Right cardiac atrium (tissue), 5 donors: ENCODE measurements around the gene MTAP. TPM values are rescaled to one million over a fixed set of nuclear protein-coding genes. Genes with fewer than 3 reads are reported as not detected.

Experiments used
- ATAC-seq, 2 donors: fragments of 200-7000 bp; cut with Tn5 transposase; one replicate each; pipeline versions ENCODE4 v1.8.0 to v1.9.1; 2020; ENCODE audit warnings: moderate library complexity in 2 of 2, mild to moderate bottlenecking in 1 of 2
- DNase-seq, 3 donors: peaks; one replicate each; pipeline ENCODE4 v3.0.0-alpha.2; 2020
- H3K27ac ChIP-seq: one replicate; pipeline ENCODE4 v1.5.1; 2013; ENCODE audit warnings: mild to moderate bottlenecking, low read length, control low read depth, moderate library complexity
- H3K27me3 ChIP-seq: one replicate; pipeline ENCODE4 v1.6.1; 2013; ENCODE audit not compliant: control insufficient read depth, insufficient read depth
- H3K4me1 ChIP-seq: one replicate; pipeline ENCODE4 v1.6.1; 2013; ENCODE audit warnings: low read length; ENCODE audit not compliant: control insufficient read depth, insufficient read depth
- H3K4me3 ChIP-seq: one replicate; pipeline ENCODE4 v1.5.1; 2013; ENCODE audit warnings: low read length, control low read depth
- H3K9me3 ChIP-seq: one replicate; pipeline ENCODE4 v1.6.1; 2013; ENCODE audit warnings: low read length; ENCODE audit not compliant: control insufficient read depth
- WGBS: extraction: QIAGEN DNeasy Blood & Tissue Kit; methylation state at CpG from one replicate; pipeline ENCODE4 v1.1.7; 2013; 5-methylcytosine and 5-hydroxymethylcytosine counted together
- intact Hi-C, 4 donors: fragments of 100-400 bp; cut with DNase I; formaldehyde crosslinking; loops; one replicate each; pipeline versions ENCODE4 v1.11.0 to v1.14.0; 2022 to 2023
- polyA plus RNA-seq: library from polyadenylated mRNA; stranded (reverse); fragments of 200-250 nt; gene quantifications from one replicate; pipeline ENCODE4 v1.2.3, GENCODE V29; 2013
- total RNA-seq, 4 donors: library from RNA; stranded (reverse); fragmentation: NEBNext Ultra II Directional; extraction: Animal tissue kit (Norgen Biotek cat#: 25700); gene quantifications; one replicate each; pipeline ENCODE4 v1.2.1, GENCODE V29; 2021
- donor health status: healthy with polysubstance abuse.
- donor health status: DM: no; HTN: yes; CAD: no.
- donor health status: DM: no; HTN: no; CAD: no.
- donor health status: DM: no; HTN: yes; CAD: no; lungs with severe emphysema.
- donor health status: DM: yes; HTN: yes; CAD: no.

The MTAP gene
- total and polyA plus RNA-seq, 5 donors = 7.4 to 22.3 (median 22.2) TPM

DNA sequence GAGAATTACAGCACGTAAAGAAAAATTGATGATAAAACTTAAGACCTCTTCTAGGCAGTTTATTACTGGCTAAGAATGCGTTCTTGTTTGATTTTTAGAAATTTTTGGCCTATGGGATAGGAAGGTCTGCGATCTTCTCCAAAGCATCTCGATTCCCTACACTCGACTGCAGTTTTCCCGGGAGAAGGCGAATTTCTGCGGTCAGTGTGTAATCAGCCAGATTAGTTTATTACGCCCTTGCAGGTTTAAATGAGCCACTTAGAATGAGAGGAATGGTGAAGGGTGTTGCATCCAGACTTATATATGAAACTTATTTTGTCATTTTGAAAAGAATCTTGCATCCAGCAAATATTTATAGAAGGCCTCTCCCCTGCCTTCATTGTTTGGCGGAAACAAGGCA, 1.2 kb downstream of the MTAP start:
- H3K4me1 ChIP-seq = no peaks in the 10 kb centered on the region
- H3K4me3 ChIP-seq = peak overlapping the region; percentile 81
- 47% methylated on average over 10 of the region's 10 CpGs for WGBS
- ATAC-seq = no peak
- no peaks in the 10 kb centered on the region for H3K9me3 ChIP-seq
- no peaks in the 10 kb centered on the region for H3K27me3 ChIP-seq
- no peak for DNase-seq
- peak overlapping the region; percentile 72 for H3K27ac ChIP-seq
- intact Hi-C loops = loop anchor here in 3 of 4 donors (10.0 kb wide), 2 partner anchors 201 to 469 kb away; partner anchors contain the start of genes CDKN2B (in 2 of the 3) and KLHL9 (in 1 of the 3)

DNA sequence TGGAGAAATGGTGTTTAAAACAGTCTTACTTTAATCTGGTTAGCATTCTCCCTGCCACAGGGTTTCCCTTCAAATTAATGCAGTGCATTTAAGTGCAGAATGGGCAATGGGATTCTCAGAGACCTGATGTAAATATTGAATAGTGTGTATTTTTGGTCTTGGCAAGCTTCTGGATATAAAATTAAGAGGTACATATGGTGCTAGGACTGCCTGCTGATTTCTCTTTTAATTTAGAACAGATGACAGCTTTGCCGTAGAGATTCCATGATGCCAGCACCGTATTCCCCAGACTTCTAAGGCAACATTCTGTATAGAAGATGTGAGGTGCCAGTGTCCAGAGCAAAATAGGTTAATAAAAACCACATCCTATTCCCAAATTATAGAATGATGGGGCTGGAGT, 1.9 kb downstream of the MTAP start:
- no peaks in the 10 kb centered on the region for H3K4me1 ChIP-seq
- DNase-seq (no peak), ATAC-seq (no peak)
- intact Hi-C loops = loop anchor here in 3 of 4 donors (10.0 kb wide), 2 partner anchors 200 to 470 kb away; partner anchors contain the start of genes CDKN2B (in 2 of the 3) and KLHL9 (in 1 of the 3)
- H3K9me3 ChIP-seq = no peaks in the 10 kb centered on the region
- H3K4me3 ChIP-seq = no peak overlapping the region
- 91% methylated on average over 2 of the region's 2 CpGs for WGBS
- H3K27ac ChIP-seq = no peak overlapping the region
- no peaks in the 10 kb centered on the region for H3K27me3 ChIP-seq

DNA sequence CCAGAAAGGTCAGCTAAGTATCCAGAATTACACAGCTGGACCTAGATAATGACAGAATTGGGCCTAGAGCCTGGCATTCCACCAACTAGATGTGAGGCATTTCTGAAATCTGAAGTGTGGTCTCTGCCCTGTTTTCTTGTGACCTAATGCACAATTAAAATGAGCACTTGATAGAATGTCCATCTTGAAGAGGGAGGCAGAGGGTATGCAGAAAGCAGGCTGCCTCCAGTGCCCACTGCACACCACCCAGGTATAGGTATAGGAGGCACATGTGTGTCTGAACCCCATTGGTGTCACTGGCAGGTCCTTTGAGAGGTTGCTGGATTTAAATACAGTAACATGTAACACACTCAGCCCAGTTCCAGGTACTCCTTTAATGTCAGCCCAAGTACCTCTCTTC, 2.4 kb downstream of the MTAP start:
- H3K4me1 ChIP-seq = peaks cover 2% of the 10 kb centered on the region

DNA sequence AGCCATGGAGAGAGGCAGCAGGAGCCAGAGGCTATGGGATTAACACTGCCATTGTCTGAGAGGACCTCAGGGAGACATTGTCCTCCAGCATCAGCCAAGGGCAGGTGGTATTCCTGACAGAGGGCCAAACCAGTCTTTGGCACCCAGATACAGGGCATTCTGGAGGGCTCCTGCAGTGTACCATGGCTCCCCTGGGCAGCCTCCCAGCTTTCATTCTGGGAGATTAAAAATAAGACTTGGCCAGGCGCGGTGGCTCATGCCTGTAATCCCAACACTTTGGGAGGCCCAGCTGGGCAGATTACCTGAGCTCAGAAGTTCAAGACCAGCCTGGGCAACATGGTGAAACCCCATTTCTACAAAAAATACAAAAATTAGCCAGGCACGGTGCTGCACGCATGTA, 4.2 kb downstream of the MTAP start:
- DNase-seq = peak in 1 of 3 donors; percentile 58
- no peak for ATAC-seq

More for the DNA sequence above, 2.4 kb downstream of the MTAP start:
- ATAC-seq (no peak), DNase-seq (no peak)
- H3K9me3 ChIP-seq = no peaks in the 10 kb centered on the region
- H3K4me3 ChIP-seq = no peak overlapping the region
- no peak overlapping the region for H3K27ac ChIP-seq
- H3K27me3 ChIP-seq = no peaks in the 10 kb centered on the region
- intact Hi-C loops = loop anchor here in 3 of 4 donors (10.0 kb wide), 2 partner anchors 200 to 470 kb away; partner anchors contain the start of genes CDKN2B (in 2 of the 3) and KLHL9 (in 1 of the 3)

DNA sequence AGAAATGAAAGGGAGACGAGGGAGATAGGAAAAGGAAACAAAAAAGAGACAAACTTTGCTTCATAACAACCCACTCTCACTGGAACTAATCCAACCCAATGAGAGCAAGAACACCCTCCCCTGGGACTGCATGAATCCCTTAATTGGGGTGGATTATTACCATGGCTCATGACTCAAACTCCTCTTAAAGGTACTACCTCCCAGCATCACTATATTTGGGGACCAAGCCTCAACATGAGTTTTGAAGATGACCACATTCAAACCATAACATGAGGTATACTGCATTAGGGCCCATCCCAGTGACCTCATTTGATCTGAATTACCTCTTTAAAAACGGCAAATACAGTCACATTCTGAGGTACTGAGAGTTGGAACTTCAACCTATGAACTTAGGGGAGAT, 8.0 kb downstream of the MTAP start:
- no peaks in the 10 kb centered on the region for H3K27me3 ChIP-seq
- H3K4me3 ChIP-seq = no peak overlapping the region
- WGBS = 46% methylated on average over 2 of the region's 2 CpGs
- DNase-seq (no peak), ATAC-seq (no peak)
- intact Hi-C loops = loop anchor here (5.0 to 10.0 kb wide), 5 partner anchors 194 to 427 kb away; partner anchors contain the start of gene CDKN2B (in 2 of the 4)
- H3K9me3 ChIP-seq = no peaks in the 10 kb centered on the region
- peak overlapping the region; percentile 86 for H3K27ac ChIP-seq
- peaks cover 7% of the 10 kb centered on the region for H3K4me1 ChIP-seq

More for the DNA sequence above, 4.2 kb downstream of the MTAP start:
- peaks cover 4% of the 10 kb centered on the region for H3K4me1 ChIP-seq
- no peak overlapping the region for H3K27ac ChIP-seq
- 81% methylated on average over 4 of the region's 4 CpGs for WGBS
- intact Hi-C loops = loop anchor here in 3 of 4 donors (10.0 kb wide), 2 partner anchors 198 to 472 kb away; partner anchors contain the start of genes CDKN2B (in 2 of the 3) and KLHL9 (in 1 of the 3)
- H3K9me3 ChIP-seq = no peaks in the 10 kb centered on the region
- no peak overlapping the region for H3K4me3 ChIP-seq
- no peaks in the 10 kb centered on the region for H3K27me3 ChIP-seq

DNA sequence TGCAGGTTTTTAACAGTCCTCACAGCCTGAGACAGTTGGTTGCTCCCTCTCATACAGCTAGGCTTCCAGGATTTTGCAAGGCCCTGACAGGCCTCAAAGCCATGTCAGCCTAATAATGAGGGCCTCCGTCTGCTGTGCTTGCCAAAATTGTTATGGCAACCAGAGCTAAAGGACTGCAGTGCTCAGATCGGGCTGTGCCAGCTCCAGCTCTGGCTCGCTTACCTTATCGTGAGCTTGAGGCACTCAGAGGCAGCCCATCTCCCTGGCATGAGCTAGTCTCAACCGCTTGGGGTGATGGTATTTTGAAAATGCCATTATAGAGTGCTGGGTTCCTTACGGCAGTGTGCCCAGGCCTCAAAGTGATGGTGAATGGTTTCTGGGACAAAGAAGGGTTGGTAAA, 8.4 kb downstream of the MTAP start:
- peak overlapping the region; percentile 86 for H3K27ac ChIP-seq
- H3K4me3 ChIP-seq = no peak overlapping the region
- H3K27me3 ChIP-seq = no peaks in the 10 kb centered on the region
- DNase-seq (peak in 2 of 3 donors; percentile 62 to 68), ATAC-seq (peak; percentile 63 to 68)
- no peaks in the 10 kb centered on the region for H3K9me3 ChIP-seq
- intact Hi-C loops = loop anchor here (5.0 to 10.0 kb wide), 5 partner anchors 194 to 426 kb away; partner anchors contain the start of gene CDKN2B (in 2 of the 4)
- peaks cover 7% of the 10 kb centered on the region for H3K4me1 ChIP-seq
- WGBS = 59% methylated on average over 6 of the region's 6 CpGs

DNA sequence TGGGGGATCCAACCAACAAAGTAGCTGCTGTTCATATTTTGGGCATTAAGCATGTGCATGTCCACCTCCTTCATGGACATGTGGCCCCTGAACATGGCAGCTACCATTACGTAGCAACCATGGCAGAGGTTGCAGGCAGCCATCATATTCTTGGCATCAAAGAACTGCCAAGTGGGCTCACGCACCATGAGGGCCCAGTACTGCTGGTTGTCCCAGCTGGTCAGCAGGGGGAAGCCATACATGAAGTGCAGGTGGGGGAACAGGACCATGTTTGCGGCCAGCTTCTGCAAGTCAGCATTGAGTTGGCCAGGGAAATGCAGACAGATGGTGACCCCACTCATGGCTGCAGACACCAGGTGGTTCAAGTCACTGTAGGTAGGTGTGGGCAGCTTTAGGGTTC, 9.5 kb downstream of the MTAP start:
- H3K27me3 ChIP-seq = no peaks in the 10 kb centered on the region
- H3K4me3 ChIP-seq = no peak overlapping the region
- no peak overlapping the region for H3K27ac ChIP-seq
- no peaks in the 10 kb centered on the region for H3K9me3 ChIP-seq
- ATAC-seq = no peak
- peaks cover 7% of the 10 kb centered on the region for H3K4me1 ChIP-seq
- intact Hi-C loops = loop anchor here (5.0 to 10.0 kb wide), 5 partner anchors 193 to 425 kb away; partner anchors contain the start of gene CDKN2B (in 2 of the 4)
- 91% methylated on average over 3 of the region's 3 CpGs for WGBS
- peak in 1 of 3 donors; percentile 37 for DNase-seq

DNA sequence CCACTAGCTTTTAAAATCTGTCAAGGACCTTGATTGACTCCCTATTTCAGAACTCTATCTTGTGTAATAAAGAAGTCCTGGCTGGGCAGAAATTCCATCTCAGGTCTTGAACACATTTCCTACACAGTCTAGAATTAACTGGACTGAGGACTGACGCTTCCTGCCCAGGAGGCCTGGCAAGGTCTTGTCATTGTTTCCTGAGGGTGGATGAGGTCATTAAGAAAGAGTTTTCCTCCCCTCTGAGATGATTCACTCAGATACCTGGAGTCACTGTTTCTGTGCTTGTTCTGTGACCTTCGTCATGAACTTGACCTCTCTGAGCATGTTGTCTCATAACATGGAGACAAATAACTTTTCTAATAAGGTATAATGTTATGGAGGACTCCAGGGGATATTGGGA, 10.0 kb downstream of the MTAP start:
- intact Hi-C loops = loop anchor here (5.0 to 10.0 kb wide), 5 partner anchors 192 to 425 kb away; partner anchors contain the start of gene CDKN2B (in 2 of the 4)
- H3K4me1 ChIP-seq = peaks cover 7% of the 10 kb centered on the region
- H3K27ac ChIP-seq = no peak overlapping the region
- WGBS = 58% methylated on average over 2 of the region's 2 CpGs
- DNase-seq = no peak
- no peak overlapping the region for H3K4me3 ChIP-seq
- no peaks in the 10 kb centered on the region for H3K9me3 ChIP-seq
- peak in 1 of 2 donors; percentile 67 for ATAC-seq
- H3K27me3 ChIP-seq = no peaks in the 10 kb centered on the region

DNA sequence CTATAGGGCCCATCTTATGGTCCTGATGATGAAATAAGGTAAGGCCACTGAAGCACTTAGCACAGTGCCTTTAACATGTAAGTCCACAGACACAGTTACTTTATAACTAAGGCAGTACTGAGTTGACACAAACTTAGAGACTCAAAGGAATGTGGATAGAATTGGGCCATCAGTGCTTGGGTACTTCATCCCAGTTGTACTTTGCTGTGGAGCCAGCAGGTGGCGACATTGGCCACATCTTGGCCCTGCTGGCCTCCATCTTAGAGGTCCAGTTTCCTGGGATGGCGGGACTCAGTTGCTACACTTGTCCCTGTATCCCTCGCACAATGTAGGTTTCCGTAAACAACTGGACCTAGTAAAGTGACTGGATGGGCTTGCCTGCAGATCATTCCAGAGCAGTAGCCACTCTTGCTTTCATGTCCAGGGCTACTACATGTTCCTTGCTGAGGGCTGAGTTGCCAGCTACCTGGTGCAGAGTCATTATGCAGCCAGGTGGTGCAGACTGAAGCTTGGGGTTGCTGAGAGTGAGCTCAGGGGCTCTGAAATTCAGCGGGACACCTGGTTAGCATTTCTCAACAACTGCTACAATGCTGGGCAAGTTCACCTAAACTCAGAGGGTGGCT, 10.6 kb downstream of the MTAP start:
- ATAC-seq (peak; percentile 77 to 85), DNase-seq (peak; percentile 57 to 83 (median 81))
- Histone ChIP-seq H3K9me3 (no peaks in the 10 kb centered on the region), H3K27me3 (no peaks in the 10 kb centered on the region), H3K27ac (no peak overlapping the region), H3K4me1 (peaks cover 7% of the 10 kb centered on the region), H3K4me3 (no peak overlapping the region)
- intact Hi-C loops = loop anchor here (5.0 to 10.0 kb wide), 5 partner anchors 192 to 424 kb away; partner anchors contain the start of gene CDKN2B (in 2 of the 4)
- WGBS = 59% methylated on average over 5 of the region's 5 CpGs

DNA sequence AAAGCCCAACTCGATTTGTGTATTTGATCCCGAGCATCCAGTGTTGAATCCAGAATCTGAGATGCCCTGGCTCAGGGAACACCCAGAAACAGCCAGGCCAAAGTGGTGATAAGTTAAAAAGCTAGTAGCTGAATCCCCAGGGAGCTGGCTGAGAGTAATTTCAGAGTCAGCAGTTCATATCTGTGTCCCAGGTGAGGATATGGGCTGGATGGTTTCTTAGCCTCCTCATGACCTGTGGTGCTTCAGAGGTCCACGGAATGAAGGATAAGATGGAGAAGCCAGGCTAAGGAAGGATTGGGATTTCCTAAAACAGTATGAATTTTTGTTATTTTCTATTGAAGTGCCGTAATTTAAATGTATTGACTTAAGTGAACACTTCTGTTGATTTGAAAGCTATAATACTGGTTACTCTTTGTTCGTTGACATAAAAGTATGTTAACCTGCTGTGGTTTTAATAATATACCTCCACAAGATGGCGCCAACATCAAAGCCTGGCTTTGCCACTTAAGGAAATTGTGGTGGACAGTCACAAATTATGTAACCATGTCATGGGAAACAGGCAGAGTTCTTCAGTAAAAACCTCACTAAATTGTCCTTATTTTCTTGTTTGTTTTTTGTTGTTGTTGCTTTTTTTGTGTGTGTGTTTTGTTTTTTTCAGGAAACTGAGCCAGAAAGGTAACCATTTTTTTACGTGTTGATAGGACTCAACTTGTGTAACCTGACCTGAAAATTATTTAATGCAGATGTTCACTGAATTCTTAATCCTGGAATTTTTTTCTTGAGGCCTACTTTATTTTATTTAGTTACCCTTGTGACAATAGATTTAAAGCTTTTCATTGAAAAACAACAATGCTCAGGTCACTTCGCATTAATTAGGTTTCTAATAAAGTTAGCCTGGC, 11.4 kb downstream of the MTAP start:
- peaks cover 7% of the 10 kb centered on the region for H3K4me1 ChIP-seq
- 57% methylated on average over 8 of the region's 8 CpGs for WGBS
- no peak overlapping the region for H3K27ac ChIP-seq
- peak; percentile 61 to 64 for ATAC-seq
- intact Hi-C loops = loop anchor here (5.0 to 10.0 kb wide), 5 partner anchors 191 to 423 kb away; partner anchors contain the start of gene CDKN2B (in 2 of the 4)
- no peak overlapping the region for H3K4me3 ChIP-seq
- no peaks in the 10 kb centered on the region for H3K9me3 ChIP-seq
- H3K27me3 ChIP-seq = no peaks in the 10 kb centered on the region
- peak; percentile 47 to 65 (median 48) for DNase-seq
